Natural killer cell (primary cell): ENCODE results near the gene TRIL. TPM values are rescaled to one million over a fixed set of nuclear protein-coding genes. Genes with fewer than 3 reads are reported as not detected.
A peak's percentile ranks its signal among the peaks of the same experiment; 100 is the strongest.

ENCODE experiments used
- ATAC-seq, 3 donors: fragments of 150-1000 bp in 2 of 3; fragments of 200-7000 bp in 1 of 3; cut with Tn5 transposase; 1 replicate in 1 of 3; 2 replicates in 2 of 3; pipeline ENCODE4 v1.10.0; 2021; ENCODE audit warnings: mild to moderate bottlenecking in 2 of 3, moderate library complexity in 2 of 3
- DNase-seq, 2 donors: peaks; one replicate each; pipeline versions ENCODE4 v3.0.0 to v3.0.0-alpha.2; 2013 to 2021; ENCODE audit warnings: mixed read lengths in 1 of 2
- H3K27ac ChIP-seq: one replicate; pipeline ENCODE4 v1.5.1; 2013; ENCODE audit warnings: mild to moderate bottlenecking, low read length
- H3K27me3 ChIP-seq: one replicate; pipeline ENCODE4 v1.6.1; 2013; ENCODE audit warnings: low read length; ENCODE audit not compliant: control insufficient read depth, insufficient read depth
- H3K36me3 ChIP-seq: one replicate; pipeline ENCODE4 v1.6.1; 2013; ENCODE audit warnings: low read length; ENCODE audit not compliant: control insufficient read depth, insufficient read depth
- H3K4me1 ChIP-seq: one replicate; pipeline ENCODE4 v1.6.1; 2013; ENCODE audit warnings: low read length; ENCODE audit not compliant: control insufficient read depth, insufficient read depth
- H3K4me3 ChIP-seq: one replicate; pipeline ENCODE4 v1.5.1; 2013; ENCODE audit warnings: low read length
- H3K9me3 ChIP-seq: one replicate; pipeline ENCODE4 v1.6.1; 2013; ENCODE audit warnings: low read length; ENCODE audit not compliant: control insufficient read depth, insufficient read depth
- H3K27ac Mint-ChIP-seq, 2 donors: one replicate each; pipeline ENCODE4 v1.8.0; 2022; ENCODE audit warnings: mild to moderate bottlenecking in 2 of 2, mixed read lengths in 2 of 2, moderate library complexity in 1 of 2
- H3K27me3 Mint-ChIP-seq, 2 donors: one replicate each; pipeline ENCODE4 v1.8.0; 2022; ENCODE audit warnings: low read depth in 2 of 2, mixed read lengths in 2 of 2
- H3K36me3 Mint-ChIP-seq: one replicate; pipeline ENCODE4 v1.8.0; 2022; ENCODE audit warnings: mixed read lengths
- H3K4me1 Mint-ChIP-seq, 2 donors: one replicate each; pipeline ENCODE4 v1.8.0; 2022; ENCODE audit warnings: mixed read lengths in 2 of 2
- H3K4me3 Mint-ChIP-seq: one replicate; pipeline ENCODE4 v1.8.0; 2022; ENCODE audit warnings: mild to moderate bottlenecking, moderate library complexity, mixed read lengths
- H3K9me3 Mint-ChIP-seq, 2 donors: one replicate each; pipeline ENCODE4 v1.8.0; 2022; ENCODE audit warnings: mixed read lengths in 2 of 2
- CTCF ChIP-seq: fragments of 200-600 bp; IDR thresholded peaks from one replicate; pipeline ENCODE4 v1.8.0; 2022; ENCODE audit warnings: antibody characterized with exemption
- WGBS: methylation state at CpG from one replicate; pipeline ENCODE4 v1.1.7; 2013; ENCODE audit warnings: missing lambda C conversion rate; ENCODE audit not compliant: insufficient coverage; 5-methylcytosine and 5-hydroxymethylcytosine counted together
- intact Hi-C: fragments of 100-400 bp; cut with micrococcal nuclease; formaldehyde crosslinking; loops from one replicate; pipeline ENCODE4 v1.14.2; 2022
- total RNA-seq, 4 donors: library from RNA; stranded (reverse); fragments of 120-200 nt in 1 of 4; gene quantifications; one replicate each; pipeline versions ENCODE4 v1.2.3 to v1.2.4, GENCODE V29; 2013 to 2022

The TRIL gene
- total RNA-seq, 3 donors from 2014 or later (not counting 1 experiment from before 2014, with no cell fraction given), result 0.07 TPM; not detected in 2

- H3K27me3 Mint-ChIP-seq, result peaks cover 41 to 53% of the 10 kb centered on the region in 2 donors
- intact Hi-C loops, result no loop called here
- peaks cover 34% of the 10 kb centered on the region for H3K4me1 ChIP-seq
- 29% methylated on average over 22 of the region's 22 CpGs for WGBS
- H3K4me3 Mint-ChIP-seq, result peak overlapping the region; percentile 78
- no peak for DNase-seq
- no peaks in the 10 kb centered on the region for H3K9me3 ChIP-seq
- peak overlapping the region; percentile 23 for H3K4me3 ChIP-seq
- H3K9me3 Mint-ChIP-seq, result no peaks in the 10 kb centered on the region
- no peak for ATAC-seq
- no peak overlapping the region for H3K27ac ChIP-seq
- H3K4me1 Mint-ChIP-seq, result peaks cover 14 to 17% of the 10 kb centered on the region in 2 donors
- TF ChIP-seq CTCF, result no peak
- H3K36me3 Mint-ChIP-seq, result no peaks in the 10 kb centered on the region
- H3K36me3 ChIP-seq, result no peaks in the 10 kb centered on the region
- H3K27me3 ChIP-seq, result peaks cover 42% of the 10 kb centered on the region
- H3K27ac Mint-ChIP-seq, result no peak overlapping the region
Measured at GRCh38 chr7:28955356-28955717, 2.8 kb downstream of the TRIL start.

GRCh38 chr7:28954946-28955345 lies 3.2 kb downstream of the TRIL start:
- peak overlapping the region; percentile 78 for H3K4me3 Mint-ChIP-seq
- DNase-seq (no peak), ATAC-seq (no peak)
- no peak overlapping the region for H3K4me3 ChIP-seq
- peaks cover 40 to 51% of the 10 kb centered on the region in 2 donors for H3K27me3 Mint-ChIP-seq
- no peak overlapping the region for H3K27ac Mint-ChIP-seq
- WGBS, result 74% methylated on average over 5 of the region's 5 CpGs
- H3K9me3 ChIP-seq, result no peaks in the 10 kb centered on the region
- TF ChIP-seq CTCF, result no peak
- H3K4me1 Mint-ChIP-seq, result peaks cover 14 to 17% of the 10 kb centered on the region in 2 donors
- intact Hi-C loops, result no loop called here
- peaks cover 34% of the 10 kb centered on the region for H3K4me1 ChIP-seq
- H3K9me3 Mint-ChIP-seq, result no peaks in the 10 kb centered on the region
- H3K27me3 ChIP-seq, result peaks cover 42% of the 10 kb centered on the region
- no peaks in the 10 kb centered on the region for H3K36me3 Mint-ChIP-seq
- no peaks in the 10 kb centered on the region for H3K36me3 ChIP-seq
- H3K27ac ChIP-seq, result no peak overlapping the region

GRCh38 chr7:28954471-28954870 lies 3.7 kb downstream of the TRIL start:
- Histone ChIP-seq H3K27me3 (peaks cover 42% of the 10 kb centered on the region), H3K27ac (no peak overlapping the region), H3K4me3 (no peak overlapping the region), H3K9me3 (no peaks in the 10 kb centered on the region), H3K36me3 (no peaks in the 10 kb centered on the region), H3K4me1 (peaks cover 34% of the 10 kb centered on the region)
- TF ChIP-seq CTCF, result no peak
- DNase-seq, result no peak
- intact Hi-C loops, result no loop called here
- peaks cover 35 to 52% of the 10 kb centered on the region in 2 donors for H3K27me3 Mint-ChIP-seq
- no peak for ATAC-seq
- no peak overlapping the region for H3K4me3 Mint-ChIP-seq
- no peaks in the 10 kb centered on the region for H3K36me3 Mint-ChIP-seq
- H3K27ac Mint-ChIP-seq, result no peak overlapping the region
- H3K9me3 Mint-ChIP-seq, result no peaks in the 10 kb centered on the region
- peaks cover 14 to 17% of the 10 kb centered on the region in 2 donors for H3K4me1 Mint-ChIP-seq

- no peak overlapping the region for H3K4me3 ChIP-seq
- Mint-ChIP-seq H3K27ac (no peak overlapping the region), H3K36me3 (no peaks in the 10 kb centered on the region), H3K4me3 (no peak overlapping the region), H3K9me3 (no peaks in the 10 kb centered on the region), H3K27me3 (peaks cover 27 to 46% of the 10 kb centered on the region in 2 donors), H3K4me1 (peaks cover 14 to 16% of the 10 kb centered on the region in 2 donors)
- ATAC-seq, result no peak
- no peak for TF ChIP-seq CTCF
- 17% methylated on average over 4 of the region's 4 CpGs for WGBS
- H3K9me3 ChIP-seq, result no peaks in the 10 kb centered on the region
- H3K27me3 ChIP-seq, result peaks cover 38% of the 10 kb centered on the region
- no peak overlapping the region for H3K27ac ChIP-seq
- H3K36me3 ChIP-seq, result no peaks in the 10 kb centered on the region
- peaks cover 34% of the 10 kb centered on the region for H3K4me1 ChIP-seq
- intact Hi-C loops, result no loop called here
- no peak for DNase-seq
Measured at GRCh38 chr7:28953633-28954032, 4.5 kb downstream of the TRIL start.
